GM12878 (cell line): ENCODE data around the gene UNC13D. TPM values are rescaled to one million over a fixed set of nuclear protein-coding genes. Genes with fewer than 3 reads are reported as not detected.
A peak's percentile ranks its signal among the peaks of the same experiment; 100 is the strongest.

Source experiments
- ATAC-seq: fragments of 200-7000 bp; cut with Tn5 transposase; 3 replicates; pipeline ENCODE4 v1.9.1; 2020; ENCODE audit warnings: mild to moderate bottlenecking, moderate library complexity
- BruUV-seq: library from RNA; stranded (reverse); fragments of 400-500 nt; replicated peaks from 2 replicates; lab custom pipeline; 2021; lab: Mats Ljungman, UMichigan
- CTCF ChIA-PET: fragments of 300-600 bp; sonication (Branson Sonifier 250); formaldehyde crosslinking; extraction: SDS; loops from one replicate; lab custom pipeline; 2021; ENCODE audit warnings: inconsistent platforms; lab: Yijun Ruan, JAX
- POLR2A ChIA-PET: fragments of 350-600 bp; formaldehyde crosslinking; extraction: SDS; loops from one replicate; lab custom pipeline; 2021; ENCODE audit warnings: inconsistent platforms; lab: Charles Lee
- RAD21 ChIA-PET: fragments of 300-600 bp; sonication (Branson Sonifier 250); formaldehyde crosslinking; loops from one replicate; lab custom pipeline; 2023; ENCODE audit warnings: antibody characterized with exemption; ENCODE audit not compliant: unreplicated experiment; lab: Charles Lee
- SMC1A ChIA-PET: fragments of 300-600 bp; sonication (Branson Sonifier 250); formaldehyde crosslinking; loops from one replicate; lab custom pipeline; 2023; ENCODE audit not compliant: unreplicated experiment, uncharacterized antibody; lab: Charles Lee
- DNase-seq: peaks from one replicate; pipeline ENCODE4 v3.0.0-alpha.2; 2011; ENCODE audit warnings: low read depth, low spot score
- FAIRE-seq: peaks from 3 replicates; lab custom pipeline; 2011; peaks lifted over from hg19 to GRCh38; lab: Jason Lieb, UNC
- H2AFZ ChIP-seq: 2 replicates; pipeline ENCODE4 v1.6.0; 2011; ENCODE audit warnings: low read depth, low read length, control low read depth; ENCODE audit not compliant: control insufficient read depth
- H3K27ac ChIP-seq: 2 replicates; pipeline ENCODE4 v1.5.1; 2011; ENCODE audit warnings: control low read depth; ENCODE audit not compliant: control insufficient read depth, insufficient read depth
- H3K27me3 ChIP-seq, 2 experiments: replicated peaks in 1 of 2; 2 replicates each; pipeline versions ENCODE4 v1.6.0 to v1.6.1; 2011; ENCODE audit warnings: low read length in 1 of 2; ENCODE audit not compliant: control insufficient read depth in 2 of 2, insufficient read depth in 2 of 2
- H3K36me3 ChIP-seq, 2 experiments: 2 replicates each; pipeline ENCODE4 v1.5.1; 2011; ENCODE audit warnings: low read length in 1 of 2; ENCODE audit not compliant: control insufficient read depth in 2 of 2, insufficient read depth in 2 of 2
- H3K4me1 ChIP-seq: 2 replicates; pipeline ENCODE4 v1.6.1; 2011; ENCODE audit warnings: mild to moderate bottlenecking, low read length, moderate library complexity, mixed read lengths; ENCODE audit not compliant: control insufficient read depth, insufficient read depth
- H3K4me2 ChIP-seq: 2 replicates; pipeline ENCODE4 v1.6.0; 2011; ENCODE audit warnings: control low read depth; ENCODE audit not compliant: control insufficient read depth, insufficient read depth
- H3K4me3 ChIP-seq: fragments of 200-600 bp; sonication (generic); 2 replicates; pipeline ENCODE4 v1.5.1; 2016
- H3K79me2 ChIP-seq: 2 replicates; pipeline ENCODE4 v1.6.0; 2011; ENCODE audit warnings: low read length; ENCODE audit not compliant: control insufficient read depth, insufficient read depth
- H3K9ac ChIP-seq: 2 replicates; pipeline ENCODE4 v1.8.0; 2011; ENCODE audit warnings: low read length, control low read depth, mixed read lengths; ENCODE audit not compliant: control insufficient read depth, insufficient read depth
- H3K9me3 ChIP-seq: replicated peaks from 3 replicates; pipeline ENCODE4 v1.5.1; 2011; ENCODE audit warnings: mild to moderate bottlenecking, low read length; ENCODE audit not compliant: control insufficient read depth, insufficient read depth
- H4K20me1 ChIP-seq: 2 replicates; pipeline ENCODE4 v1.6.0; 2011; ENCODE audit not compliant: control insufficient read depth, insufficient read depth
- HDAC6 ChIP-seq: fragments of 200-600 bp; sonication (generic); IDR thresholded peaks from one replicate; pipeline ENCODE4 v1.8.0; 2017; ENCODE audit warnings: antibody characterized with exemption; ENCODE audit not compliant: unreplicated experiment
- IRF4 ChIP-seq: IDR thresholded peaks from 2 replicates; pipeline ENCODE4 v1.6.1; 2011; ENCODE audit warnings: low read depth, low read length
- NBN ChIP-seq: fragments of 450-650 bp; IDR thresholded peaks from 2 replicates; pipeline ENCODE4 v1.6.1; 2016
- NFIC ChIP-seq: IDR thresholded peaks from 2 replicates; pipeline ENCODE4 v1.6.1; 2012; ENCODE audit warnings: low read depth, mild to moderate bottlenecking, inconsistent platforms, low read length, moderate library complexity
- PAX5 ChIP-seq: IDR thresholded peaks from 2 replicates; pipeline ENCODE4 v1.6.1; 2011; ENCODE audit warnings: low read depth, low read length, borderline replicate concordance
- RBBP5 ChIP-seq: fragments of 200-600 bp; sonication (generic); conservative IDR thresholded peaks from 2 replicates; pipeline ENCODE4 v1.6.1; 2016
- SMAD1 ChIP-seq: fragments of 450-650 bp; IDR thresholded peaks from 2 replicates; pipeline ENCODE4 v1.6.1; 2018; ENCODE audit warnings: mild to moderate bottlenecking, low read depth; ENCODE audit not compliant: partially characterized antibody
- TCF12 ChIP-seq: IDR thresholded peaks from 2 replicates; pipeline ENCODE4 v1.6.1; 2011; ENCODE audit warnings: low read depth, mild to moderate bottlenecking, low read length
- ZBED1 ChIP-seq: IDR thresholded peaks from 2 replicates; pipeline ENCODE4 v1.6.1; 2016; ENCODE audit warnings: borderline replicate concordance
- ZNF24 ChIP-seq: fragments of 450-650 bp; IDR thresholded peaks from 2 replicates; pipeline ENCODE4 v1.6.1; 2017; ENCODE audit warnings: antibody characterized with exemption, mild to moderate bottlenecking
- ZNF274 ChIP-seq: IDR thresholded peaks from one replicate; pipeline ENCODE4 v1.8.0; 2011; ENCODE audit not compliant: insufficient read length, insufficient read depth
- ZSCAN29 ChIP-seq: fragments of 450-650 bp; IDR thresholded peaks from 2 replicates; pipeline ENCODE4 v1.6.1; 2017; ENCODE audit warnings: mild to moderate bottlenecking, moderate library complexity
- WGBS: methylation state at CpG from one replicate; pipeline ENCODE4 v1.1.6; 2016; ENCODE audit warnings: low lambda C conversion rate; ENCODE audit not compliant: insufficient replicate concordance, insufficient coverage; ENCODE audit errors: missing lambda C conversion rate; 5-methylcytosine and 5-hydroxymethylcytosine counted together
- in situ Hi-C: fragments of 300-500 bp; cut with MboI; formaldehyde crosslinking; loops from 9 replicates; pipeline ENCODE4 v1.14.3; 2018; ENCODE audit warnings: mixed read lengths
- intact Hi-C: fragments of 100-400 bp; cut with micrococcal nuclease; formaldehyde crosslinking; loops from one replicate; pipeline ENCODE4 v1.14.2; 2022; ENCODE audit not compliant: unreplicated experiment
- polyA plus RNA-seq, 11 experiments: library from polyadenylated mRNA; depleted of rRNA in 4 of 11; unstranded in 6 of 11; stranded (reverse) in 5 of 11; fragments of >200 nt; fragmentation: Nextera tagmentation in 4 of 11; fragmentation: Illumina TruSeq in 1 of 11; extraction: Ambion mirVana in 4 of 11; extraction: Trizol in 1 of 11; gene quantifications; 1 replicate in 1 of 11; 2 replicates in 10 of 11; pipeline versions ENCODE4 v1.2.1 to v1.2.3, GENCODE V29; 2011 to 2016; ENCODE audit warnings: inconsistent platforms in 2 of 11, missing spikeins in 2 of 11, low read depth in 1 of 11
- total RNA-seq, 4 experiments: library from RNA; depleted of rRNA in 3 of 4; stranded (reverse); fragments of >200 nt in 3 of 4; fragmentation: Illumina TruSeq in 1 of 4; extraction: Trizol in 1 of 4; gene quantifications; 2 replicates each; pipeline versions ENCODE4 v1.2.1 to v1.2.3, GENCODE V29; 2013 to 2021
- TF ChIP-seq, protein P1 (sequence below): IDR thresholded peaks from 2 replicates; pipeline ENCODE4 v1.6.1; 2012; ENCODE audit warnings: low read depth, low read length, improper control_type of control experiment
- TF ChIP-seq, protein P2 (sequence below): fragments of 450-650 bp; IDR thresholded peaks from 2 replicates; pipeline ENCODE4 v1.6.1; 2018; ENCODE audit warnings: borderline replicate concordance, mild to moderate bottlenecking; ENCODE audit not compliant: partially characterized antibody
- TF ChIP-seq, protein P3 (sequence below): fragments of 450-650 bp; IDR thresholded peaks from 2 replicates; pipeline ENCODE4 v1.6.1; 2016; ENCODE audit warnings: mild to moderate bottlenecking

UNC13D gene
- total and polyA plus RNA-seq, 10 of the 15 experiments (the other 5 are each of a cell fraction or from before 2014, with no cell fraction given) = 0.32 to 63.9 (median 25.2) TPM

DNA sequence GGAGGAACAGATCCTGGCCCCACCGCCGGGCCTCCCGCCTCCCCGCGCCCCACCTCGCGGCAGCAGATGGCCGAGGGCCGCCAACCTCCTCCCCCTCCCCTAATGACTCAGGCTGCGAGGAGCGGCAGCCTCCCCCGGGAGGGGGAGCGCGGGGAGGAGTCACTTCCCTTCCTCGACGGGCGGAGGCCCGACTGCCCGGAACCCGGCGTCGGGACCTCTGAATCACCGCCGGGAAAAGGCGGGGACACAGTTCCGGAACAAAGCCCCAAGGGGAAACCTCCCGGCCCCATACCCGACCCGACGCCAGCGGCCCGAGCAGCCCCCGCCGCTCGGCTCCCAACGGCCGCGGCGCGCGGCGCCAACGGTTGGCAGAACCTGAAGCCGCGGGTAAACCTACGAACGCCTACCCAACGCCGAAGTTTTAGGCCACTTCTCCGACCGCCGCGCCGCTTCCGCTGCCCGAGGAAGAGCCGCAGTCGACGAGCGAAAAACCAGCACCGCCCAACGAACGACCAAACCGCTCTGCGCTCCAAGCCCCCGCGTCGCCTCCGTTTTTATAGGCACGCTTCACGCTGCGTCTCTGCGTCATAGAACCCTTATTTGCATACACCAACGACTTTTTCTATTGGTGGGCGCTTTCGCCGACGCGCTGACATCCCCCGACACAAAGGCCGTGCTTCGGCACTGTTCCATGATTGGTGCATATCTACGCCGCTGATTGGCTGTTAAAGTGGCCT, 64.8 kb downstream of the UNC13D start:
- H3K4me1 ChIP-seq = peaks cover 16% of the 10 kb centered on the region
- FAIRE-seq = peak; percentile 99
- RAD21 ChIA-PET = interaction anchor here (0.6 to 2.1 kb wide), 13 partner anchors 13 to 117 kb away, joined by 3 to 17 read pairs (median 4); partner anchors contain the start of genes GALK1, TRIM65, UNC13D and WBP2
- H3K4me3 ChIP-seq = peak overlapping the region; percentile 88
- under 1% methylated on average over 83 of the region's 84 CpGs for WGBS
- H3K27ac ChIP-seq = peak overlapping the region; percentile 90
- H3K79me2 ChIP-seq = peaks cover 33% of the 10 kb centered on the region
- H3K36me3 ChIP-seq = peaks cover 0 to 18% of the 10 kb centered on the region in 2 experiments
- SMC1A ChIA-PET = interaction anchor here (0.6 to 2.4 kb wide), 9 partner anchors 11 to 114 kb away, joined by 3 to 10 read pairs (median 4); partner anchors contain the start of genes GALK1, UNC13D and WBP2
- no peaks in the 10 kb centered on the region for H3K27me3 ChIP-seq
- no peaks in the 10 kb centered on the region for H3K9me3 ChIP-seq
- no TSS peak for BruUV-seq
- in situ Hi-C loops (no loop called here), intact Hi-C loops (loop anchor here (2.0 to 5.0 kb wide), 2 partner anchors 75 to 118 kb away; partner anchors contain the start of genes TRIM65 and WBP2)
- no peak overlapping the region for H2AFZ ChIP-seq
- peak; percentile 81 for ATAC-seq
- peak; percentile 100 for DNase-seq
- no peak overlapping the region for H3K4me2 ChIP-seq
- POLR2A ChIA-PET = interaction anchor here (0.6 to 5.3 kb wide), 25 partner anchors 8 to 670 kb away, joined by 3 to 40 read pairs (median 5); partner anchors contain the start of genes GALK1, RECQL5, SAP30BP and UNC13D
- H3K9ac ChIP-seq = peak overlapping the region; percentile 91
- CTCF ChIA-PET = interaction anchor here (0.6 to 5.4 kb wide), 21 partner anchors 10 to 198 kb away, joined by 3 to 32 read pairs (median 4); partner anchors contain the start of genes GALK1 and UNC13D
- peaks cover 10% of the 10 kb centered on the region for H4K20me1 ChIP-seq
- TF ChIP-seq ZNF24 = no peak
- TF ChIP-seq TCF12 = peak; percentile 91
- TF ChIP-seq IRF4 = peak; percentile 60; the same call in 1 of the 2 replicates
- peak; percentile 94 for TF ChIP-seq NBN
- TF ChIP-seq HDAC6 = peak; percentile 96
- TF ChIP-seq, protein P1, sequence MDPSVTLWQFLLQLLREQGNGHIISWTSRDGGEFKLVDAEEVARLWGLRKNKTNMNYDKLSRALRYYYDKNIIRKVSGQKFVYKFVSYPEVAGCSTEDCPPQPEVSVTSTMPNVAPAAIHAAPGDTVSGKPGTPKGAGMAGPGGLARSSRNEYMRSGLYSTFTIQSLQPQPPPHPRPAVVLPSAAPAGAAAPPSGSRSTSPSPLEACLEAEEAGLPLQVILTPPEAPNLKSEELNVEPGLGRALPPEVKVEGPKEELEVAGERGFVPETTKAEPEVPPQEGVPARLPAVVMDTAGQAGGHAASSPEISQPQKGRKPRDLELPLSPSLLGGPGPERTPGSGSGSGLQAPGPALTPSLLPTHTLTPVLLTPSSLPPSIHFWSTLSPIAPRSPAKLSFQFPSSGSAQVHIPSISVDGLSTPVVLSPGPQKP = peak; percentile 42
- TF ChIP-seq NFIC = peak; percentile 60; the same call in 1 of the 2 replicates
- TF ChIP-seq PAX5 = peak; percentile 84
- 0 out of 2 replicates have a peak, but pooled peaks have one; percentile 73 for TF ChIP-seq ZSCAN29
- no peak for TF ChIP-seq RBBP5
- TF ChIP-seq, protein P2, sequence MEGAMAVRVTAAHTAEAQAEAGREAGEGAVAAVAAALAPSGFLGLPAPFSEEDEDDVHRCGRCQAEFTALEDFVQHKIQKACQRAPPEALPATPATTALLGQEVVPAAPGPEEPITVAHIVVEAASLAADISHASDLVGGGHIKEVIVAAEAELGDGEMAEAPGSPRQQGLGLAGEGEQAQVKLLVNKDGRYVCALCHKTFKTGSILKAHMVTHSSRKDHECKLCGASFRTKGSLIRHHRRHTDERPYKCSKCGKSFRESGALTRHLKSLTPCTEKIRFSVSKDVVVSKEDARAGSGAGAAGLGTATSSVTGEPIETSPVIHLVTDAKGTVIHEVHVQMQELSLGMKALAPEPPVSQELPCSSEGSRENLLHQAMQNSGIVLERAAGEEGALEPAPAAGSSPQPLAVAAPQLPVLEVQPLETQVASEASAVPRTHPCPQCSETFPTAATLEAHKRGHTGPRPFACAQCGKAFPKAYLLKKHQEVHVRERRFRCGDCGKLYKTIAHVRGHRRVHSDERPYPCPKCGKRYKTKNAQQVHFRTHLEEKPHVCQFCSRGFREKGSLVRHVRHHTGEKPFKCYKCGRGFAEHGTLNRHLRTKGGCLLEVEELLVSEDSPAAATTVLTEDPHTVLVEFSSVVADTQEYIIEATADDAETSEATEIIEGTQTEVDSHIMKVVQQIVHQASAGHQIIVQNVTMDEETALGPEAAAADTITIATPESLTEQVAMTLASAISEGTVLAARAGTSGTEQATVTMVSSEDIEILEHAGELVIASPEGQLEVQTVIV = peak; percentile 13
- TF ChIP-seq, protein P3, sequence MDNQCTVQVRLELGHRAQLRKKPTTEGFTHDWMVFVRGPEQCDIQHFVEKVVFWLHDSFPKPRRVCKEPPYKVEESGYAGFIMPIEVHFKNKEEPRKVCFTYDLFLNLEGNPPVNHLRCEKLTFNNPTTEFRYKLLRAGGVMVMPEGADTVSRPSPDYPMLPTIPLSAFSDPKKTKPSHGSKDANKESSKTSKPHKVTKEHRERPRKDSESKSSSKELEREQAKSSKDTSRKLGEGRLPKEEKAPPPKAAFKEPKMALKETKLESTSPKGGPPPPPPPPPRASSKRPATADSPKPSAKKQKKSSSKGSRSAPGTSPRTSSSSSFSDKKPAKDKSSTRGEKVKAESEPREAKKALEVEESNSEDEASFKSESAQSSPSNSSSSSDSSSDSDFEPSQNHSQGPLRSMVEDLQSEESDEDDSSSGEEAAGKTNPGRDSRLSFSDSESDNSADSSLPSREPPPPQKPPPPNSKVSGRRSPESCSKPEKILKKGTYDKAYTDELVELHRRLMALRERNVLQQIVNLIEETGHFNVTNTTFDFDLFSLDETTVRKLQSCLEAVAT = peak; percentile 96
- peak; percentile 100 for TF ChIP-seq SMAD1
- no peak for TF ChIP-seq ZNF274
- peak; percentile 93 for TF ChIP-seq ZBED1
